Panc1 (cell line): ENCODE results near the gene PRPF19. TPM values are rescaled to one million over a fixed set of nuclear protein-coding genes. Genes with fewer than 3 reads are reported as not detected.

ENCODE experiments used
- ATAC-seq: fragments of 200-7000 bp; cut with Tn5 transposase; 2 replicates; pipeline ENCODE4 v1.9.1; 2020; ENCODE audit warnings: mild to moderate bottlenecking, moderate library complexity
- BruUV-seq: library from RNA; stranded (reverse); fragments of 400-500 nt; replicated peaks from 2 replicates; lab custom pipeline; 2021; lab: Mats Ljungman, UMichigan
- CTCF ChIA-PET: fragments of 300-600 bp; sonication (Branson Sonifier 250); formaldehyde crosslinking; loops from one replicate; lab custom pipeline; 2022; ENCODE audit warnings: antibody characterized with exemption; lab: Charles Lee
- POLR2A ChIA-PET: fragments of 300-600 bp; sonication (Branson Sonifier 250); formaldehyde crosslinking; loops from one replicate; lab custom pipeline; 2022; ENCODE audit warnings: antibody characterized with exemption; lab: Charles Lee
- DNase-seq: peaks from one replicate; pipeline ENCODE4 v3.0.0-alpha.2; 2010; ENCODE audit warnings: low read depth, low spot score
- H3K27ac ChIP-seq: 2 replicates; pipeline ENCODE4 v1.5.1; 2011; ENCODE audit warnings: mild to moderate bottlenecking, low read length, inconsistent platforms
- H3K27me3 ChIP-seq: fragments of 200-500 bp; sonication (Bioruptor generic); 2 replicates; pipeline ENCODE4 v1.6.0; 2014; ENCODE audit warnings: low read length, inconsistent platforms; ENCODE audit not compliant: control insufficient read depth, insufficient read depth
- H3K36me3 ChIP-seq: fragments of 200-500 bp; sonication (Bioruptor generic); 2 replicates; pipeline ENCODE4 v1.5.1; 2014; ENCODE audit warnings: inconsistent platforms, mild to moderate bottlenecking, low read length, moderate library complexity; ENCODE audit not compliant: control insufficient read depth, insufficient read depth
- H3K4me1 ChIP-seq: 2 replicates; pipeline ENCODE4 v1.5.1; 2011; ENCODE audit warnings: inconsistent platforms, mild to moderate bottlenecking, low read length, moderate library complexity; ENCODE audit not compliant: control insufficient read depth, insufficient read depth
- H3K4me3 ChIP-seq, 2 experiments: 2 replicates each; pipeline ENCODE4 v1.5.1; 2011 to 2012; ENCODE audit warnings: low read depth in 2 of 2, low read length in 2 of 2, mild to moderate bottlenecking in 2 of 2, inconsistent platforms in 1 of 2, moderate library complexity in 1 of 2
- H3K9me3 ChIP-seq: fragments of 200-500 bp; sonication (Bioruptor generic); 2 replicates; pipeline ENCODE4 v1.5.1; 2014; ENCODE audit warnings: low read depth, mild to moderate bottlenecking, inconsistent platforms, low read length, moderate library complexity; ENCODE audit not compliant: control insufficient read depth, insufficient read depth
- POLR2AphosphoS5 ChIP-seq: IDR thresholded peaks from 2 replicates; pipeline ENCODE4 v1.6.1; 2012; ENCODE audit warnings: mild to moderate bottlenecking, low read depth, low read length, moderate library complexity
- SIN3A ChIP-seq: IDR thresholded peaks from 2 replicates; pipeline ENCODE4 v1.6.1; 2012; ENCODE audit warnings: low read depth, mild to moderate bottlenecking, low read length, moderate library complexity, borderline replicate concordance; ENCODE audit not compliant: insufficient read depth
- TCF7L2 ChIP-seq: IDR thresholded peaks from 2 replicates; pipeline ENCODE4 v1.6.1; 2011; ENCODE audit warnings: mild to moderate bottlenecking, low read depth, low read length, inconsistent platforms
- in situ Hi-C: cut with HindIII; loops from 2 replicates; pipeline ENCODE4 v1.10.0; 2016; ENCODE audit warnings: low sequenced_read_pairs, low pct_unique_long_range_greater_than_20kb
- intact Hi-C: fragments of 100-400 bp; cut with micrococcal nuclease; formaldehyde crosslinking; loops from one replicate; pipeline ENCODE4 v1.10.0; 2022; ENCODE audit not compliant: unreplicated experiment
- total RNA-seq: library from RNA; stranded (reverse); gene quantifications from one replicate; pipeline ENCODE4 v1.2.1, GENCODE V29; 2021; ENCODE audit not compliant: unreplicated experiment
- TF ChIP-seq, protein P1 (sequence below), 2 experiments: IDR thresholded peaks; 2 replicates each; pipeline ENCODE4 v1.6.1; 2011 to 2012; ENCODE audit warnings: low read depth in 2 of 2, control low read depth in 1 of 2, low read length in 1 of 2, mild to moderate bottlenecking in 1 of 2, moderate library complexity in 1 of 2; ENCODE audit not compliant: insufficient read depth in 1 of 2
- TF ChIP-seq, protein P2 (sequence below): fragments of 450-650 bp; IDR thresholded peaks from 2 replicates; pipeline ENCODE4 v1.5.1; 2017; ENCODE audit warnings: mild to moderate bottlenecking

Gene PRPF19
- total RNA-seq, 1 experiment from 2014 or later = 149 TPM

DNA sequence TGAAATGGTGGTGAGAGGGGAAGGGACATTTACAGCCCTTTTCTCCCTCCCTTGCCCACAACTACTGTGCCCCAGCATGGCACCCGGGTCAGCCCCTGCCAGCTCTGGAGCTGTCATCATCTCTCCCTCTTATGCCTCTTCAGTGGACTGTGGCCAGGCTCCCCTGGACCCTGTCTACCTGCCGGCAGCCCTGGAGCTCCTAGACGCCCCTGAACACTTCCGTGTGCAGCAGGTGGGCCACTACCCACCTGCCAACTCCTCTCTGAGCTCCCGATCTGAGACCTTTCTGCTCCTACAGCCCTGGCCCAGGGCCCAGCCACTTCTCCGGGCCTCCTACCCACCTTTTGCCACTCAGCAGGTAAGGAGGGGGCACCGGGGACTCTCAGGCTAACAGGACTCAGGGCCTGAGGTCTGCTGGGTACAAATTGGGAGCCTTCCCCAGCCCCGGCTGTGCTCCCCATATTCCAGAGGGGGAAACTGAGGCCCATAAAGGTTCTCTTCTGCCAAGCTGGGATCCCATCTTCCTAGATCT lies 20.7 kb upstream of the PRPF19 start:
- no TSS peak for BruUV-seq
- H3K4me1 ChIP-seq = peaks cover 18% of the 10 kb centered on the region
- H3K9me3 ChIP-seq = no peaks in the 10 kb centered on the region
- ChIA-PET CTCF (interaction anchor here (0.5 kb wide), 1 partner anchor 216 kb away, joined by 3 read pairs; no protein-coding TSS in a partner anchor), POLR2A (interaction anchor here (0.6 kb wide), 1 partner anchor 214 kb away, joined by 3 read pairs; no protein-coding TSS in a partner anchor)
- ATAC-seq = no peak
- DNase-seq = no peak
- in situ Hi-C loops (no loop called here), intact Hi-C loops (no loop called here)
- TF ChIP-seq, protein P1, sequence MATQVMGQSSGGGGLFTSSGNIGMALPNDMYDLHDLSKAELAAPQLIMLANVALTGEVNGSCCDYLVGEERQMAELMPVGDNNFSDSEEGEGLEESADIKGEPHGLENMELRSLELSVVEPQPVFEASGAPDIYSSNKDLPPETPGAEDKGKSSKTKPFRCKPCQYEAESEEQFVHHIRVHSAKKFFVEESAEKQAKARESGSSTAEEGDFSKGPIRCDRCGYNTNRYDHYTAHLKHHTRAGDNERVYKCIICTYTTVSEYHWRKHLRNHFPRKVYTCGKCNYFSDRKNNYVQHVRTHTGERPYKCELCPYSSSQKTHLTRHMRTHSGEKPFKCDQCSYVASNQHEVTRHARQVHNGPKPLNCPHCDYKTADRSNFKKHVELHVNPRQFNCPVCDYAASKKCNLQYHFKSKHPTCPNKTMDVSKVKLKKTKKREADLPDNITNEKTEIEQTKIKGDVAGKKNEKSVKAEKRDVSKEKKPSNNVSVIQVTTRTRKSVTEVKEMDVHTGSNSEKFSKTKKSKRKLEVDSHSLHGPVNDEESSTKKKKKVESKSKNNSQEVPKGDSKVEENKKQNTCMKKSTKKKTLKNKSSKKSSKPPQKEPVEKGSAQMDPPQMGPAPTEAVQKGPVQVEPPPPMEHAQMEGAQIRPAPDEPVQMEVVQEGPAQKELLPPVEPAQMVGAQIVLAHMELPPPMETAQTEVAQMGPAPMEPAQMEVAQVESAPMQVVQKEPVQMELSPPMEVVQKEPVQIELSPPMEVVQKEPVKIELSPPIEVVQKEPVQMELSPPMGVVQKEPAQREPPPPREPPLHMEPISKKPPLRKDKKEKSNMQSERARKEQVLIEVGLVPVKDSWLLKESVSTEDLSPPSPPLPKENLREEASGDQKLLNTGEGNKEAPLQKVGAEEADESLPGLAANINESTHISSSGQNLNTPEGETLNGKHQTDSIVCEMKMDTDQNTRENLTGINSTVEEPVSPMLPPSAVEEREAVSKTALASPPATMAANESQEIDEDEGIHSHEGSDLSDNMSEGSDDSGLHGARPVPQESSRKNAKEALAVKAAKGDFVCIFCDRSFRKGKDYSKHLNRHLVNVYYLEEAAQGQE (IDR thresholded peaks at IDR 0.05; ENCODE audit: insufficient read depth in 1 of 2, low read depth in 2 of 2, low read length in 1 of 2) = no peak
- no peak for TF ChIP-seq TCF7L2
- no peak for TF ChIP-seq POLR2AphosphoS5
- no peak for TF ChIP-seq SIN3A
- TF ChIP-seq, protein P2, sequence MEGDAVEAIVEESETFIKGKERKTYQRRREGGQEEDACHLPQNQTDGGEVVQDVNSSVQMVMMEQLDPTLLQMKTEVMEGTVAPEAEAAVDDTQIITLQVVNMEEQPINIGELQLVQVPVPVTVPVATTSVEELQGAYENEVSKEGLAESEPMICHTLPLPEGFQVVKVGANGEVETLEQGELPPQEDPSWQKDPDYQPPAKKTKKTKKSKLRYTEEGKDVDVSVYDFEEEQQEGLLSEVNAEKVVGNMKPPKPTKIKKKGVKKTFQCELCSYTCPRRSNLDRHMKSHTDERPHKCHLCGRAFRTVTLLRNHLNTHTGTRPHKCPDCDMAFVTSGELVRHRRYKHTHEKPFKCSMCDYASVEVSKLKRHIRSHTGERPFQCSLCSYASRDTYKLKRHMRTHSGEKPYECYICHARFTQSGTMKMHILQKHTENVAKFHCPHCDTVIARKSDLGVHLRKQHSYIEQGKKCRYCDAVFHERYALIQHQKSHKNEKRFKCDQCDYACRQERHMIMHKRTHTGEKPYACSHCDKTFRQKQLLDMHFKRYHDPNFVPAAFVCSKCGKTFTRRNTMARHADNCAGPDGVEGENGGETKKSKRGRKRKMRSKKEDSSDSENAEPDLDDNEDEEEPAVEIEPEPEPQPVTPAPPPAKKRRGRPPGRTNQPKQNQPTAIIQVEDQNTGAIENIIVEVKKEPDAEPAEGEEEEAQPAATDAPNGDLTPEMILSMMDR = no peak
- no peaks in the 10 kb centered on the region; the same call in 1 of the 2 replicates for H3K36me3 ChIP-seq
- no peaks in the 10 kb centered on the region for H3K27me3 ChIP-seq
- H3K27ac ChIP-seq = no peak overlapping the region
- no peak overlapping the region for H3K4me3 ChIP-seq

GRCh38 chr11:60926500-60926899 lies 20.1 kb upstream of the PRPF19 start:
- TF ChIP-seq, protein P1 (IDR thresholded peaks at IDR 0.05; ENCODE audit: insufficient read depth in 1 of 2, low read depth in 2 of 2, low read length in 1 of 2) = no peak
- no peak for TF ChIP-seq TCF7L2
- no peak for TF ChIP-seq POLR2AphosphoS5
- TF ChIP-seq, protein P2 = no peak
- TF ChIP-seq SIN3A = no peak
- Histone ChIP-seq H3K27ac (no peak overlapping the region), H3K4me1 (peaks cover 18% of the 10 kb centered on the region), H3K9me3 (no peaks in the 10 kb centered on the region), H3K36me3 (no peaks in the 10 kb centered on the region; the same call in 1 of the 2 replicates), H3K27me3 (no peaks in the 10 kb centered on the region), H3K4me3 (no peak overlapping the region)
- no TSS peak for BruUV-seq
- no peak for ATAC-seq
- in situ Hi-C loops = no loop called here
- no peak for DNase-seq
- POLR2A ChIA-PET = interaction anchor here (0.6 kb wide), 1 partner anchor 215 kb away, joined by 3 read pairs; no protein-coding TSS in a partner anchor
- CTCF ChIA-PET = interaction anchor here (0.5 kb wide), 1 partner anchor 217 kb away, joined by 3 read pairs; no protein-coding TSS in a partner anchor
- intact Hi-C loops = no loop called here
